ACC112 (cell line): Measurements from ENCODE around the gene HARBI1.

Experiments
- H2AFZ ChIP-seq: fragments of 200-600 bp; sonication (generic); one replicate; pipeline ENCODE4 v1.6.0; 2017; ENCODE audit warnings: antibody characterized with exemption, low read length; ENCODE audit not compliant: unreplicated experiment
- H3K27ac ChIP-seq: fragments of 200-600 bp; sonication (generic); 2 replicates; pipeline ENCODE4 v1.5.1; 2014; ENCODE audit warnings: low read depth, mild to moderate bottlenecking, antibody characterized with exemption, low read length, moderate library complexity
- H3K27me3 ChIP-seq: fragments of 200-600 bp; sonication (generic); 2 replicates; pipeline ENCODE4 v1.6.1; 2014; ENCODE audit warnings: mild to moderate bottlenecking, antibody characterized with exemption, low read length, moderate library complexity, mixed read lengths; ENCODE audit not compliant: insufficient read depth
- H3K36me3 ChIP-seq: fragments of 200-600 bp; sonication (generic); 2 replicates; pipeline ENCODE4 v1.6.1; 2016; ENCODE audit warnings: mild to moderate bottlenecking, antibody characterized with exemption, low read length, moderate library complexity, mixed read lengths; ENCODE audit not compliant: insufficient read depth
- H3K4me1 ChIP-seq: fragments of 200-600 bp; sonication (generic); one replicate; pipeline ENCODE4 v1.6.1; 2016; ENCODE audit warnings: low read length, mixed read lengths; ENCODE audit not compliant: insufficient read depth, unreplicated experiment, control insufficient read depth
- H3K4me3 ChIP-seq: fragments of 200-600 bp; sonication (generic); 2 replicates; pipeline ENCODE4 v1.5.1; 2014; ENCODE audit warnings: mild to moderate bottlenecking, low read depth, low read length
- H3K79me2 ChIP-seq: fragments of 200-600 bp; sonication (generic); one replicate; pipeline ENCODE4 v1.6.0; 2016; ENCODE audit warnings: low read length; ENCODE audit not compliant: control insufficient read depth, unreplicated experiment, insufficient read depth

The HARBI1 gene

DNA sequence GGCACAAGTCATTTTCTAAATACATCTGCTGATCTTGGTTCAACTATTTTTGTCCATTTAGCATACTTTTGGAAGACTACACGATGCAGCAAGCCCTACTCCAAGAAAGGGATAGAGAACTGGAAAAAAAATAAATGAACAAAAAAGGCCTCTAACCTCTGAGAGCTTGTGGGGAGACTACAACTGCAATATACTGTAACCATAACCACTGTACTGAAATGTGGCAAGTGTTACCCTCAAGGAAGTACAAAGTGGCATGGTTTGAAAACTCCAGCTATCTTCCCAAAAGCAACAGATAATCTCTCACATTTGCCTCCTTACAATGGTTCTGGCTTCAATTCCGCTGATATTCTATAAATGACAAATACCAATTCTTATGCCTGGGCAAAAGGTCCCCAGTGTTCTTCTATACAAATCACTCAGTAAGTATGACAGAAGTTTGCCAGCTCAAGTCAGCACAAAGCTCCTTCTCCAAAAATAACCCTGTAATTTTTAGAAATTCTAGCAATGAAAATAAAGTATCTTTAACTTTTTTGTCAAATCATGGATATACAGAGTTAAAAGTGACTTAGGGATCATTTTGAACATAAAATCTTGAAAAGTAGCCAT lies 46.1 kb downstream of the HARBI1 start:
- H3K27me3 ChIP-seq = no peaks in the 10 kb centered on the region
- no peak overlapping the region for H3K27ac ChIP-seq
- H3K36me3 ChIP-seq = peaks cover 6% of the 10 kb centered on the region; the same call in 1 of the 2 replicates
- no peaks in the 10 kb centered on the region for H3K4me1 ChIP-seq
- no peak overlapping the region for H2AFZ ChIP-seq
- H3K4me3 ChIP-seq = no peak overlapping the region
- peaks cover 35% of the 10 kb centered on the region for H3K79me2 ChIP-seq

DNA sequence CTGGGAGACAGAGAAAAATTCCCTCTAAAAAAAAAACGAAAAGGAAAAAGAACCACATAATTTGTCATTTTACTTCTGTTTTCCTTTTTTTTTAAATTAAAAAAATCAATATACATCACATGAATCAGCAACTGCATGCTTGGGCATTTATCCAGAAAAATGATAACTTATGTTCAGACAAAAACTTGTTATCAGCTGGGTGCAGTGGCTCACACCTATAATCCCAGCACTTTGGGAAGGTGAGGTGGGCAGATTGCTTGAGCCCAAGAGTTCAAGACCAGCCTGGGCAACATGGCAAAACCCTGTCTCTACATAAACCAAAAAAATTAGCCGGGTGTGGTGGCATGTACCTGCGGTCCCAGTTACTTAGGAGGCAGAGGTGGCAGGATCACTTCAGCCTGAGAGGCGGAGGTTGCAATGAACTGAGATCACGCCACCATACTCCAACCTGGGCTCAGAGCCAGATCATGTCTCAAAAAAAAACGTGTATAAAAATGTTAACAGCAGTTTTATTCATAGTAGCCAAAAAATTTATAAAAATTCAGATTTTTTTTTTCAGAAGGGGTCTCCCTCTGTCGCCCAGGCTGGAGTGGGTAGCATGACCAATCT lies 51.7 kb downstream of the HARBI1 start:
- H3K27me3 ChIP-seq = no peaks in the 10 kb centered on the region
- no peak overlapping the region for H3K4me3 ChIP-seq
- no peak overlapping the region for H2AFZ ChIP-seq
- H3K4me1 ChIP-seq = peaks cover 25% of the 10 kb centered on the region
- H3K36me3 ChIP-seq = no peaks in the 10 kb centered on the region
- H3K79me2 ChIP-seq = peaks cover 37% of the 10 kb centered on the region
- H3K27ac ChIP-seq = no peak overlapping the region

DNA sequence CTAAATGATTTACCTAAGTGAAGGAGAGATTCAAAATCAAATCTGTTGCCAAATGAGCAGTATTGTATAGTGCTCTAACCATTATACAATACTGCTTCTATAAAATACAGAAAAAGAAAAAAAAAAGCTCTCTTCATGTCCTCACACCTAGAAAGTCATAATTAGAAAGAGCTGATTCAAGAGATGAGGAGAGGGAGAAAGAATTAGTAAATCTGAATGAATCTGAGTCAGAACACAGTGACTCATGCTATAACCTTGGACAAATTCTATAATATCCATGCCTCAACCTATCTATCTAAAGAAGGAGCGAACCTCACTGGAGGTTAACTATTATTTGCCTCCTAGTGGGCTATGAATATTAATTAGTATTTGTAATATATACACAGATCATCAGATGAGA lies 52.6 kb downstream of the HARBI1 start:
- H2AFZ ChIP-seq = no peak overlapping the region
- no peak overlapping the region for H3K4me3 ChIP-seq
- no peak overlapping the region for H3K27ac ChIP-seq
- H3K79me2 ChIP-seq = peaks cover 42% of the 10 kb centered on the region
- no peaks in the 10 kb centered on the region for H3K27me3 ChIP-seq
- H3K36me3 ChIP-seq = no peaks in the 10 kb centered on the region
- peaks cover 30% of the 10 kb centered on the region for H3K4me1 ChIP-seq

DNA sequence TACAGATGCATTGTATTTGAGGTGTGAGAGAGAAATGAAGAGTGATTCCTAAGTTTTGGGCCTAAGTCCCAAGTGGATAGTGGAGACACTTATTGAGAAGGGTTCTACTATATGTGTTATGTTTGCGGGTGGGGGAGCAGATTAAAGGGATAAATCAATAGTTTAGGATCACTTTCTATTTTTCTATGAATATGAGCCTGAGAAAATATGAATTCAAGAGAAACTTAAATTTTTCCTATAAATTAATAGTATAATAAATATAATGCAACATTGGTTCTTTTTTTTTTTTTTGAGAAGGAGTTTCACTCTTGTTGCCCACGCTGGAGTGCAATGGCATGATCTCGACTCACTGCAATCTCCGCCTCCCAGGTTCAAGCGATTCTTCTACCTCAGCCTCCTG lies 54.5 kb downstream of the HARBI1 start:
- Histone ChIP-seq H3K27me3 (no peaks in the 10 kb centered on the region), H2AFZ (no peak overlapping the region), H3K4me1 (peaks cover 38% of the 10 kb centered on the region), H3K4me3 (no peak overlapping the region), H3K27ac (no peak overlapping the region), H3K36me3 (no peaks in the 10 kb centered on the region), H3K79me2 (peaks cover 58% of the 10 kb centered on the region)

DNA sequence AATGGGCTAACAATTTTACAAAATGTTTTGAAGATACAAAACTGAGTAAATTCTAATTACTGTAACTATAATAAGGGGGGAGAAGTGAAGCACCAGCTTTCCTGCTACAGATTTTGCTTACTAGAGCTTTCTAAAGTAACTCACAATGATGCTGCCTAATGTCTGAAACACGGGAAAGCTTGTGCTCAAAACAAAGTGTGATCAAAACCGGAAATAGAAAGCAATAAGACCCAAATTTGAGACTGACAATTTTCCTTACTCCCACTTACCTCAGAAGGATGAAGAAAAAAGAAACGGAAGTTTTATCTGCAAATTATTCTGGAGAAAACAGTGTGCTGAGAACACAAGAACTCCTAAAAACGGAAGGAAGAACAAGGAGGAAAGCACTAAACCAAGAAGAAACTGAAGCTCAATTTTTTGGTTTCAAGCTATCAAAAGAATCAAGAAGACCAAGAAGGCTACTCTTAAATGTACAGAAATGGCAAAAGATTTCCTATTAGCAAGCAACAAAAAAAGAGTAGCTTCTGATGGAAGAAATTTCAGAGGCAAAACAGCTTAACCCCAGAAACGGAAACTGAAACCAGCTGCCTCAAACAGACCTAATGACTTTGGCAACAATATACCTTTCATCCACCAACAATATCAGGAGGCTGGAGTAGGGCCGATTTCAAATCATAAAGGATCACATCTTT lies 56.6 kb downstream of the HARBI1 start:
- H3K27ac ChIP-seq = peak overlapping the region; percentile 72
- H3K79me2 ChIP-seq = peaks cover 69% of the 10 kb centered on the region
- H2AFZ ChIP-seq = peak overlapping the region; percentile 86
- no peaks in the 10 kb centered on the region for H3K27me3 ChIP-seq
- peaks cover 50% of the 10 kb centered on the region for H3K4me1 ChIP-seq
- no peaks in the 10 kb centered on the region for H3K36me3 ChIP-seq
- H3K4me3 ChIP-seq = peak overlapping the region; percentile 77

DNA sequence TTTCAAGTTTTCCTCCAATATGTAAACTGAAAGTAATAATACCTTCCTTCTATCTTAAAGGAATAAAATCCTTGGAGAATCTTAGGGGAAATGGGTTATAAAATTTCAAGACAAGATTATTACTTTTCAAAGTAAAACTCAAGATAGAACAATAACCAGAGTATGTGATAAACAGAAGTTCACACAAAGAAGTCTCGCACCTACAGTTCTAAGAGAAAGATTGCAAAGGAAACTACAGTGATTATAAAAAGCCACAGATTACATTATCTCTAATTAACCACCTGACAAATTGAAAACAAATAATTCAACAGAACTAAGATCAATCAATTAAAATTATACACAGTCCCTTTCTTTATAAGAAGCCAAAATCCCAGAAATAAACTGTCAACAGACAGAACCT lies 57.2 kb downstream of the HARBI1 start:
- Histone ChIP-seq H3K4me1 (peaks cover 50% of the 10 kb centered on the region), H3K27me3 (no peaks in the 10 kb centered on the region), H3K36me3 (no peaks in the 10 kb centered on the region), H3K79me2 (peaks cover 75% of the 10 kb centered on the region), H2AFZ (no peak overlapping the region), H3K27ac (peak overlapping the region; percentile 72; the same call in 1 of the 2 replicates), H3K4me3 (peak overlapping the region; percentile 77)

DNA sequence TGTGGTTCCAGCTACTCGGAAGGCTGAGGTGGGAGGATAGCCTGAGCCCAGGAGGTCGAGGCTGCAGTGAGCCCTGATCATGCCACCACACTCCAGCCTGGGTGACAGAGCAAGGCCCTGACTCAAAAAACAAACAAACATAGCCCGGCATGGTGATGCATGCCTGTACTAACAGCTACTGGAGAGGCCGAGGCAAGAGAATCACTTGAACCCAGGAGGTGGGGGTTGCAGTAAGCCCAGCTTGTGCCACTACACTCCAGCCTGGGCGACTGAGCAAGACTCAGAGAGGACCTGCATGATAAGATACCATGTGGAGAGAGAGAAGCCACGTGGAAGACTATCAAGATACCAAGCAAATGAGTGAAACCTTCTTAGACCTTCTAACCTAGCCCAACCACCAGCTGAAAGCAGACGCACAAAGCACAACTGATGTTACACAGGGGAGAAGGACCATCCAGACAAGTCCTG lies 59.3 kb downstream of the HARBI1 start:
- no peak overlapping the region for H2AFZ ChIP-seq
- no peak overlapping the region; the same call in 1 of the 2 replicates for H3K27ac ChIP-seq

DNA sequence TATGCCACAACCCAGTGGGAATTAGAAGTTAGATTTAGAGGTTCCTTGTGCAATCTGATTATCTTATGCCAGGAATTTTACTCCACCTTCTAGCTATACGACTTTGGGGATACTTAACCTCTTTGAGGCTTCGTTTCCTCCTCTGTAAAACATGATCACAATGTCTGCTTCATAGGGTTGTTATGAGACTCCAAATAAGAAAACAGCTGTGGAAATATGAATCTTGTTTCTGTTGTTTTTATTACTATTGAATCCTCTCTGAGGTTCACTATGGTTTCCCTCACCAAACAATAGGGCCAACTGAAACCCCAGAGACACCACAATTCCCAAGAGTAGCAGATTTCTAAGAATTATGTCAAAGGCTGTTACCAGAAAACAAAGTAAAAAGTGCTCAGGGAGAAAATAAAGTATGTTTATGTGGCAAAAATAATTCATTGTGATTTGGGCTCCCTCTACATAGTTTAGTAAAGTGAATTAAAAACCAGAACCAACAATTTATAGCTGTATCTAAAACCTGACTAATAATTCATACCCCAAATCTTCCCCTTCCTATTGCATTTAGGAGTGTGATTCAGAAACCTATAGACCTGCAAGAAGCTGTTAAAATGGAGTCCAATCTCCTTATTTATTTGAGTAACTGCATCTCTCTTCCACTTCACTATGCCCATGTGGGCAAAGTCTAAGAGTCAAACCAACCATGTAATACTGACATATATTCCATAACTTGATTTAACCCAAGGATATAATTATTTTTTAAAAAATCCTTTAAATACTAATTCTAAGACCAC lies 61.6 kb downstream of the HARBI1 start:
- H3K4me3 ChIP-seq = peak overlapping the region; percentile 5; the same call in 1 of the 2 replicates
- no peaks in the 10 kb centered on the region for H3K36me3 ChIP-seq
- H3K4me1 ChIP-seq = peaks cover 48% of the 10 kb centered on the region
- peaks cover 65% of the 10 kb centered on the region for H3K79me2 ChIP-seq
- no peak overlapping the region for H2AFZ ChIP-seq
- no peaks in the 10 kb centered on the region for H3K27me3 ChIP-seq
- peak overlapping the region; percentile 76 for H3K27ac ChIP-seq

More for the DNA sequence above, 59.3 kb downstream of the HARBI1 start:
- Histone ChIP-seq H3K4me3 (no peak overlapping the region), H3K4me1 (peaks cover 60% of the 10 kb centered on the region), H3K79me2 (peaks cover 78% of the 10 kb centered on the region), H3K27me3 (no peaks in the 10 kb centered on the region), H3K36me3 (no peaks in the 10 kb centered on the region)

DNA sequence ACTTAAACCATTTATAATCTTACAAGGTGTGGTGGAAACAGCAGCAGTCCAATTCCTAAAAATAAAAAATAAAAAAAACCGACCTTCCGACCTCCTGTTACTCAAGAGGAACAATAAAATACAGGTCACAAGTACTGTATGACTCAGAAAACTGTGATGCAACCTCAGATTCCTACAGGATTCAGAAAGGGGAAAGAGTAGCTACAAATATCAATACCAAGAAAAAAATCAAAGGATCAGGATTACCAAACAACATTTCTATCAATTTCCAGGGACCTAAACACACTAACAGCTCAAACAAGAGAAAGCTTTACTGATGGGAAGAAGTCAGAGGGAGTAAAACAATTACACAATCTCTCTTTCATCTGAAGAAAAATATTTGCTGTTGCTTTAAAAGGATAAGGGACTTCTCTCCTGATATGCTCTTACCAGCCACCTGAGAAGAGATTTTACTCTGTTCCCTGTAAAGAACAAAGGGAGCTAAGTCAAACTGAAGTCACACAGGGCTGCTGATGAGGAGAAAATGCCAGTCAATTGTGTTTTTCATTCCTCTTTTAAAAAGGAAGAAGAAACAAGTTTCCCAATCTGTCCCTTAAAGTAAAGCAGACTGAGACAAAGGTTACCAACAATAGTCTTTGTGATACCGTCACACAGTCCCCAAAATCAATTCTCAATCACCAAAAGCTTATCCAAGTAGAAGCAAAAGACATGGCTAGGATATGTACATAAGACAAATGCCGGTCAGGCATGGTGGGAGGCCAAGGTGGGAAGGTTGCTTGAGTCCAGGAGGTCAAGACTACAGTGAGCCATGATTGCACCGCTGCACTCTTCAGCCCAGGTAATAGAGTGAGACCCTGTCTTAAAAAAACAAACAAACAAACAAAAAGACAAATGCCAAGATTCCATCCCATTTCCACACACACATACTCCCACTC lies 62.5 kb downstream of the HARBI1 start:
- Histone ChIP-seq H3K27me3 (no peaks in the 10 kb centered on the region), H3K79me2 (peaks cover 63% of the 10 kb centered on the region), H3K4me3 (peak overlapping the region; percentile 38), H3K27ac (peak overlapping the region; percentile 76), H3K36me3 (no peaks in the 10 kb centered on the region), H2AFZ (no peak overlapping the region), H3K4me1 (peaks cover 43% of the 10 kb centered on the region)
